ENCODE data around the gene TDRD12.

The TDRD12 gene

DNA sequence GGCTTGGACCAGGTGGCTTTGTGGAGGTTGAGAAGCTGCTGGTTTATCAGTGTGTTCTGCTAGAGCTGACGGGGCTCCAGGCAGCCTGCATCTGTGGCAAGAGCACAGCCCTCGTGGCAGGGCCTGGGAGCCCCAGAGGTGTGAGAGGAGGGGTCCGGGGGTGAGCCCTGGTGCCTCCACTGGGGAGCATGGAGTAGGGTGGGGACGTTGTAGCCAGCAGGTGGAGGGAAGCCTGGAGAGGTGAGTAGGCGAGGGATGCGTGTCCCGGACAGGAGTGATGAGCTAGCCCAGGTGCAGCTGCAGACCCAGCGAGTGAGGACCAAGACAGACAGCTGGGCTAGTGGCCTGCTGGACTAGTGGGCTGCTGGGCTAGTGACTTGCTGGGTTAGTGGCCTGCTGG, 99.0 kb downstream of the TDRD12 start:
- TF ChIP-seq, protein P1, sequence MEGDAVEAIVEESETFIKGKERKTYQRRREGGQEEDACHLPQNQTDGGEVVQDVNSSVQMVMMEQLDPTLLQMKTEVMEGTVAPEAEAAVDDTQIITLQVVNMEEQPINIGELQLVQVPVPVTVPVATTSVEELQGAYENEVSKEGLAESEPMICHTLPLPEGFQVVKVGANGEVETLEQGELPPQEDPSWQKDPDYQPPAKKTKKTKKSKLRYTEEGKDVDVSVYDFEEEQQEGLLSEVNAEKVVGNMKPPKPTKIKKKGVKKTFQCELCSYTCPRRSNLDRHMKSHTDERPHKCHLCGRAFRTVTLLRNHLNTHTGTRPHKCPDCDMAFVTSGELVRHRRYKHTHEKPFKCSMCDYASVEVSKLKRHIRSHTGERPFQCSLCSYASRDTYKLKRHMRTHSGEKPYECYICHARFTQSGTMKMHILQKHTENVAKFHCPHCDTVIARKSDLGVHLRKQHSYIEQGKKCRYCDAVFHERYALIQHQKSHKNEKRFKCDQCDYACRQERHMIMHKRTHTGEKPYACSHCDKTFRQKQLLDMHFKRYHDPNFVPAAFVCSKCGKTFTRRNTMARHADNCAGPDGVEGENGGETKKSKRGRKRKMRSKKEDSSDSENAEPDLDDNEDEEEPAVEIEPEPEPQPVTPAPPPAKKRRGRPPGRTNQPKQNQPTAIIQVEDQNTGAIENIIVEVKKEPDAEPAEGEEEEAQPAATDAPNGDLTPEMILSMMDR (conservative IDR thresholded peaks at IDR 0.05): no peak

DNA sequence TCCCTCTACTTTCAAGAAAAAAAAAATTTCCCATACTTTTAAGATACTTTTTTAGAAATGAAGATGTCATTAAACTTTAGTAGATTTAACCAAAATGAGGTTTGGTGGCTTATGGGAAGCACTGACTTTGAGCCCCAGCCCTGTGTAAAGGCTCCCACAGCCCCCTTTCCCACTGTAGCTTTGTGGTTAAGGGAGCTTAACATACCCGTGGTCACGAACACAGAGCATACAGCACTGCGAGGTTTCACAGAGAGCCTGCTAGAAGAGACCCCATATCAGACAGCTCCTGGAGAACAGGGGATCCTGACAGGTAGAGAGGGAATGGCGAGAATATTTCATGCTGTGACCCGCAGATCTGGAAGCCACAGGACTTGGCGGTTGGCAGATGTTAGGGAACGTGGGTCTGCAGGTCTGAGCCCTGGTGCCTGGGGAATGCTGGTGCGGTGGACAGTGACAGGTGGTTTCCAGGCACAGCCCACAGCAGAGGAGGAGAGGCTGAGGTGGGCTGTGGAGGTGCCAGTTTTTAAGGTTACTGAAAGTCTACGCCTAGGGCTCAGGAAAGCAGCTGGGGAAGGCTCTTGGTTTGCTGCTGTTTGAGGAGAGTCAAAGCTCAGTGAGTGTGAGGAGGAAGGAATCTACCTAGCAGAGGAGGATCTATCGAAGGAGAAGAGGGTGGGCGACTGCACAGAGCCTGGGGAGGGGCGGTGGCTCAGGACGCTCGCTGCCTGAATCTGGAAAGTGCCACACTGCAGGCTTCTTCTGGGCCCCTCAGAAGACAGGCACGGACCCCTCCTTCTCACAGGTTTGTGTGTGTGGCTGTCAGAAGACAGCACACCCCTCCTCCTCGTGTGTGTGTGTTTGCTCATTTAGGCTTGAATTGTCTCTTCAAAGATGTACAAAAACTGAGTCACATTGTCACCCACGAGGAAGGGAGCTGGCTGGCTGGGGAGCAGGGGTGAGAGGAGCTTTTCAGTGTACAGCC, 100.1 kb downstream of the TDRD12 start:
- no peak overlapping the region for H3K27ac ChIP-seq
- TF ChIP-seq, protein P1 (conservative IDR thresholded peaks at IDR 0.05): no peak

More for the DNA sequence above, 99.0 kb downstream of the TDRD12 start:
- no peak overlapping the region for H3K27ac ChIP-seq

DNA sequence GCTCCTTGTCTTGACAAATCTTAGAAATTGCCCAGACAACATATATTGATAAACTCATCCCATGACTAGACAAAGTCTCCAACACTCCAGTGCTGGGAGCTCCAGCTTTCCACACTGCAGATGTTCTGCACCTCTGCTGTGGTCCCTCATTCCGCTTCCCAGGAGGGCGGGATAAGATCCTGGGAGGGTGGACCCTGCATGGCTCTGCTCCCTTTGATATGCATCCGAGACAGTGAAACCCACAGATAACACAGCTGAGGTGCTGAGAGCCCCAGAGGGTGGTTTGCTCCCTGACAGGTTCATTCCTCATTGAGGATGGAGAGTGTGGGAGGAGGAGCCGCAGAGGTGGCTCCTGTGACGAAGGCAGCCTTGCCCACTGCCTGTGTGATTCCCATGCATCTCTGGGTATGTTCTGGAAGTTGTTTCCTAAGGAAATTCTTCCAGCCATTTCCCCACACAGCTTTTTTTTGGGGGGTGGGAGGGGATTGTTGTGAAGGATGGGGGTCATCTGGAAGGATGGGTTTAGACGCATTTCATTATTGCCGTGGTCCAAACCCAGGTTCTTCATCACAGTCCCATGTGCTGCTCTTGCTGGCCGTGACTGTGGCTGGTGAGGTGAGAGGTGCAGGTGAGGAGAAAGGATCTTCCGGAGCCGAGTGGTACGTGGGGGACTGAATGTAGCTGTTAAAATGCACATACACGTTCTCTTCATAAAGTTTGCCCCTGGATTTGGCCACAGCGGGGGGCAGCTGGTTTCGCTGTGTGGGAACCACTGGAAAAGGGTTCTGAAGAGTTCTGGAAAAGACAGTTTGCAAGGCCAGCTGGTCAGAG, 103.6 kb downstream of the TDRD12 start:
- no peak overlapping the region for H3K27ac ChIP-seq
- TF ChIP-seq, protein P1 (conservative IDR thresholded peaks at IDR 0.05): no peak

DNA sequence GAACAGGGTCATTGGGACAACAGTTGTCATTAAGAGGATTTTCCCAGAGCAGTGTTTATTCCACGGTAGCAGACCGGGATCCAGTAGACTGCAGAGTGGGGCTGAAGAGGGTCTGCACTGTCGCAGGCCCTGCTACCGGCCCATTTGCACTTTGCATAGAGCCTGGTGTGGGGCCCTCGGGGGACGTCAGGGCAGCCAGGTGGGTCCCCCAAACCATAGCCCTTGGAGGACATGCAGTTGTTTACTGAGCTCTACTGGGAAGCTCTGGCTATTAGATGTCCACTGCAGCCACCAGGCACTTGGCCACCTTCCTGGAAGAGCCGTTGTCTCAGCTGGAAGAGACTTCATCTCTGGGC, 104.2 kb downstream of the TDRD12 start:
- no peak overlapping the region for H3K27ac ChIP-seq
- TF ChIP-seq, protein P1 (conservative IDR thresholded peaks at IDR 0.05): no peak

DNA sequence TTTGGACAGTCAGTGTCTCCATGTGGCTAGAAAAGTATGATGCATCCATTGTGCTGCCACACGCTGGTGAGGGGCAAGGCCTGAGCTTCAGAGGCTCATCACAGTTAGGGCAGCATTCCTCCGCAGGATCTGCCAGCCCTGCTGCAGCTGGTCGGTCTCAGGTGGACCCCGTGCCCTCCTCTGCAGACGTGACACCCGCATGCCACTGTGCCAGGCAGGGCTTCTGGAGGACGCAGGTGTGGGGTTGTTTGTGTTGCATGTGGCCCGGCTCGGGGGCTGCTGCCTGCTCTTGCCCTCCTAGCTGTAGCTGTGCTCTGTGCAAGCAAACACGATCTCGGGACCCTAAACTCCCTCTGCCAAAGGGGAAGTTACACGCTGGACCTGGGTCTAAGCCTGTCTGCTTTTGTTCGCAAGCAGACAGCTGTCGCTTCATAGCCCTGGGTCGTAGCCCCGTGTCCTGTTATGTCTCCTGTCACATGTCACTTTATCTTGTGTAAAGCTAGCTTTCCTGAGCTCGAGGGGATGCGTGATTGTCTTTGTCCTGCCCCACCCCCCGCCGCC, 104.7 kb downstream of the TDRD12 start:
- H3K27ac ChIP-seq: no peak overlapping the region
- TF ChIP-seq, protein P1 (conservative IDR thresholded peaks at IDR 0.05): peak; percentile 7; the same call in 1 of the 2 replicates

DNA sequence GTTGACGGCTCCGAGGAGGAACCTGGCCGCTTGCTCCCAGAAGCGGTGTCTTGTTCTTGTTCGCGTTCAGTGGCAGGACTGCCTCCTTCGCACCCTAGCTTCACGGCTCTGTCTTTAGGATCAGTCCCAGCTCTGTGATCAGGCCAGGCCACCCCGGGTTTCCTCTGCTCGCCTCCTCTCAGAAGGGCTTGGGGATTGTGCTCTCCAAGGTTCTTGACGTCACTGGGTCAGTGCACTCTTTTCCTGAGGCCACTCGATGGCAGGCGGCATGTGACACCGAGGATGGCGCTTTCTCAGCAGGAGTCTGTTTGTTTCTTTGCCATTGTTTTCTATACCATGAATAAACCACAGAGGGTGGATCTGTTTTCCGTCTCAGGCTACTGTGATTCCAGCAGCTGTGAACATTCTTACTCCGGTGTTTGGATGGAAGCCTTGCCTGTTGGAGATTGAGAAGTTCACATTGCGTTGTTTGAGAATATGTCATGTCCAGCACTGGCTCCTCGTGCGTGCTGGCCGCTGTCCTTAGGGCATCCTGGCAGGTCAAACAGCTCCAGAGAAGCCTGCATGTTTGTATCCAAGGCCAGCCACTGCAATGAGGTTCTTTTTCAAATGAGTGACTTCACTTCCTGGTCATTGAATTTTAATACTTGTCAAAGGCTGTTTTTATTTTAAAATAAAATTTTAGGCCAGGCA, 105.5 kb downstream of the TDRD12 start:
- TF ChIP-seq, protein P1 (conservative IDR thresholded peaks at IDR 0.05): no peak
- H3K27ac ChIP-seq: no peak overlapping the region

All from VCaP (cell line).